SK-N-SH (cell line): Measurements from ENCODE around the gene GGPS1. TPM values are rescaled to one million over a fixed set of nuclear protein-coding genes. Genes with fewer than 3 reads are reported as not detected.
"Not testable (repeated sequence)": the region's sequence is repeated elsewhere in the genome, so short reads cannot be mapped to it uniquely, and the experiment has no call there.

Experiments
- CTCF ChIA-PET: fragments of 300-600, 350-600 bp; formaldehyde crosslinking; extraction: SDS; loops from one replicate; lab custom pipeline; 2021; lab: Yijun Ruan, JAX
- POLR2A ChIA-PET: fragments of 350-600 bp; sonication (Branson Sonifier 250); formaldehyde crosslinking; extraction: SDS; loops from one replicate; lab custom pipeline; 2020; ENCODE audit warnings: antibody characterized with exemption, inconsistent platforms; lab: Yijun Ruan, JAX
- DNase-seq: peaks from one replicate; pipeline ENCODE4 v3.0.0; 2012
- H2AFZ ChIP-seq: fragments of 200-600 bp; sonication (generic); 2 replicates; pipeline ENCODE4 v1.8.1; 2016; ENCODE audit warnings: antibody characterized with exemption, mild to moderate bottlenecking, low read depth
- H3F3A ChIP-seq: fragments of 200-600 bp; sonication (generic); replicated peaks from 2 replicates; pipeline ENCODE3; 2016; ENCODE audit warnings: antibody characterized with exemption, mild to moderate bottlenecking; ENCODE audit not compliant: insufficient read depth
- H3K27ac ChIP-seq, 2 experiments: fragments of 200-500 bp in 1 of 2; fragments of 200-600 bp in 1 of 2; sonication (Bioruptor generic) in 1 of 2; sonication (generic), shearing (Covaris generic) in 1 of 2; 2 replicates each; pipeline versions ENCODE4 v1.5.1 to v1.6.1; 2014 to 2016; ENCODE audit warnings: low read depth in 2 of 2, inconsistent platforms in 1 of 2, low read length in 1 of 2, mild to moderate bottlenecking in 1 of 2, mixed read lengths in 1 of 2
- H3K27me3 ChIP-seq: fragments of 200-600 bp; sonication (generic), shearing (Covaris generic); 2 replicates; pipeline ENCODE4 v1.6.1; 2016; ENCODE audit warnings: mixed run types; ENCODE audit not compliant: insufficient read depth
- H3K36me3 ChIP-seq, 2 experiments: fragments of 200-500 bp in 1 of 2; fragments of 200-600 bp in 1 of 2; sonication (Bioruptor generic) in 1 of 2; sonication (generic) in 1 of 2; replicated peaks in 1 of 2; 2 replicates each; pipeline versions ENCODE3 to v1.5.1; 2014 to 2016; ENCODE audit warnings: low read length in 1 of 2, mild to moderate bottlenecking in 1 of 2; ENCODE audit not compliant: insufficient read depth in 2 of 2, control insufficient read depth in 1 of 2
- H3K4me1 ChIP-seq, 2 experiments: fragments of 200-500 bp in 1 of 2; fragments of 200-600 bp in 1 of 2; sonication (Bioruptor generic) in 1 of 2; sonication (generic), shearing (Covaris generic) in 1 of 2; 2 replicates each; pipeline versions ENCODE4 v1.5.1 to v1.6.1; 2014 to 2016; ENCODE audit warnings: low read depth in 1 of 2, low read length in 1 of 2, mixed run types in 1 of 2; ENCODE audit not compliant: insufficient read depth in 2 of 2, control insufficient read depth in 1 of 2
- H3K4me2 ChIP-seq: fragments of 200-600 bp; sonication (generic), shearing (Covaris generic); 2 replicates; pipeline ENCODE4 v1.6.1; 2017; ENCODE audit warnings: mixed run types
- H3K4me3 ChIP-seq, 2 experiments: fragments of 200-500 bp in 1 of 2; fragments of 200-600 bp in 1 of 2; sonication (Bioruptor generic) in 1 of 2; sonication (generic), shearing (Covaris generic) in 1 of 2; 2 replicates each; pipeline versions ENCODE4 v1.5.1 to v1.8.1; 2014 to 2016; ENCODE audit warnings: low read depth in 2 of 2, inconsistent platforms in 1 of 2, low read length in 1 of 2, mild to moderate bottlenecking in 1 of 2, mixed read lengths in 1 of 2, moderate library complexity in 1 of 2
- H3K79me2 ChIP-seq: fragments of 200-600 bp; sonication (generic); 2 replicates; pipeline ENCODE4 v1.8.1; 2017; ENCODE audit warnings: mild to moderate bottlenecking; ENCODE audit not compliant: insufficient read depth
- H3K9ac ChIP-seq: fragments of 200-600 bp; sonication (generic); 2 replicates; pipeline ENCODE4 v1.6.1; 2017; ENCODE audit warnings: mixed run types
- H3K9me2 ChIP-seq: fragments of 200-600 bp; sonication (generic); 2 replicates; pipeline ENCODE4 v1.6.1; 2017; ENCODE audit warnings: mixed run types
- H3K9me3 ChIP-seq: fragments of 200-600 bp; sonication (generic); 2 replicates; pipeline ENCODE4 v1.6.1; 2017; ENCODE audit warnings: mixed run types, mild to moderate bottlenecking, moderate library complexity
- H4K20me1 ChIP-seq: fragments of 200-600 bp; sonication (generic); 2 replicates; pipeline ENCODE4 v1.6.1; 2017; ENCODE audit warnings: mild to moderate bottlenecking, mixed run types; ENCODE audit not compliant: insufficient read depth
- CHD2 ChIP-seq: fragments of 150-350 bp; IDR thresholded peaks from 2 replicates; pipeline ENCODE4 v1.6.1; 2018; ENCODE audit warnings: low read length; ENCODE audit not compliant: partially characterized antibody
- CTCF ChIP-seq: fragments of 200-600 bp; sonication (generic); IDR thresholded peaks from 2 replicates; pipeline ENCODE4 v1.6.1; 2017; ENCODE audit warnings: antibody characterized with exemption, mild to moderate bottlenecking, moderate library complexity
- ELF1 ChIP-seq: IDR thresholded peaks from 2 replicates; pipeline ENCODE4 v1.4.0; 2012
- EZH2phosphoT487 ChIP-seq: fragments of 200-600 bp; sonication (generic); IDR thresholded peaks from 2 replicates; pipeline ENCODE4 v1.6.1; 2017; ENCODE audit warnings: low read depth, mixed run types, mild to moderate bottlenecking, antibody characterized with exemption, moderate library complexity, borderline replicate concordance
- GABPA ChIP-seq: IDR thresholded peaks from 2 replicates; pipeline ENCODE4 v1.4.0; 2012; ENCODE audit warnings: low read depth, mild to moderate bottlenecking
- GATA2 ChIP-seq: sonication (generic); formaldehyde crosslinking; IDR thresholded peaks from 2 replicates; pipeline ENCODE4 v1.5.0; 2020; ENCODE audit warnings: mild to moderate bottlenecking, missing genetic modification reagents
- MAX ChIP-seq: IDR thresholded peaks from 2 replicates; pipeline ENCODE4 v1.4.0; 2012; ENCODE audit warnings: low read depth
- PBX3 ChIP-seq: IDR thresholded peaks from 2 replicates; pipeline ENCODE4; 2012
- POLR2AphosphoS5 ChIP-seq: IDR thresholded peaks from 2 replicates; pipeline ENCODE4 v1.6.1; 2012; ENCODE audit warnings: low read depth, low read length
- RCOR1 ChIP-seq: fragments of 150-350 bp; IDR thresholded peaks from 2 replicates; pipeline ENCODE4 v1.6.1; 2017; ENCODE audit warnings: antibody characterized with exemption, low read length
- RXRA ChIP-seq: IDR thresholded peaks from 2 replicates; pipeline ENCODE4 v1.4.0; 2012; ENCODE audit warnings: low read depth, mild to moderate bottlenecking, borderline replicate concordance
- TCF12 ChIP-seq: IDR thresholded peaks from 2 replicates; pipeline ENCODE4 v1.4.0; 2012
- TEAD4 ChIP-seq: IDR thresholded peaks from 2 replicates; pipeline ENCODE4 v1.4.0; 2012; ENCODE audit warnings: mild to moderate bottlenecking, borderline replicate concordance; ENCODE audit not compliant: insufficient read depth
- WGBS: methylation state at CpG from one replicate; pipeline ENCODE4 v1.1.6; 2017; ENCODE audit warnings: low lambda C conversion rate; 5-methylcytosine and 5-hydroxymethylcytosine counted together
- polyA plus RNA-seq, 3 experiments: library from polyadenylated mRNA; depleted of rRNA; stranded (reverse); fragments of >200 nt; gene quantifications; 2 replicates each; pipeline ENCODE4 v1.2.3, GENCODE V29; 2012
- TF ChIP-seq, protein P1 (sequence below): fragments of 150-350 bp; IDR thresholded peaks from 2 replicates; pipeline ENCODE4 v1.6.1; 2017; ENCODE audit warnings: antibody characterized with exemption, low read length, low read depth, borderline replicate concordance
- TF ChIP-seq, protein P2 (sequence below): IDR thresholded peaks from 2 replicates; pipeline ENCODE4 v1.4.0; 2012; ENCODE audit warnings: low read depth, borderline replicate concordance

The GGPS1 gene
- polyA plus RNA-seq, 1 of the 3 experiments (the other 2 are of a cell fraction): 15.7 TPM

- Histone ChIP-seq H3K9ac (no peak overlapping the region), H3K79me2 (no peaks in the 10 kb centered on the region), H3F3A (no peaks in the 10 kb centered on the region), H4K20me1 (no peaks in the 10 kb centered on the region), H2AFZ (no peak overlapping the region), H3K27ac (no peak overlapping the region), H3K27me3 (no peaks in the 10 kb centered on the region), H3K9me3 (no peaks in the 10 kb centered on the region), H3K4me2 (no peak overlapping the region), H3K9me2 (no peaks in the 10 kb centered on the region), H3K36me3 (no peaks in the 10 kb centered on the region), H3K4me1 (no peaks in the 10 kb centered on the region), H3K4me3 (no peak overlapping the region)
- no peak for TF ChIP-seq TEAD4
- TF ChIP-seq EZH2phosphoT487: no peak
- TF ChIP-seq POLR2AphosphoS5: no peak
- TF ChIP-seq GATA2: no peak
- no peak for TF ChIP-seq CTCF
- TF ChIP-seq ELF1: no peak
- no peak for TF ChIP-seq PBX3
- TF ChIP-seq, protein P1, sequence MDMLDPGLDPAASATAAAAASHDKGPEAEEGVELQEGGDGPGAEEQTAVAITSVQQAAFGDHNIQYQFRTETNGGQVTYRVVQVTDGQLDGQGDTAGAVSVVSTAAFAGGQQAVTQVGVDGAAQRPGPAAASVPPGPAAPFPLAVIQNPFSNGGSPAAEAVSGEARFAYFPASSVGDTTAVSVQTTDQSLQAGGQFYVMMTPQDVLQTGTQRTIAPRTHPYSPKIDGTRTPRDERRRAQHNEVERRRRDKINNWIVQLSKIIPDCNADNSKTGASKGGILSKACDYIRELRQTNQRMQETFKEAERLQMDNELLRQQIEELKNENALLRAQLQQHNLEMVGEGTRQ: no peak
- TF ChIP-seq CHD2: no peak
- TF ChIP-seq TCF12: no peak
- ChIA-PET CTCF (interaction anchor here (0.5 to 1.3 kb wide), 4 partner anchors 17 to 151 kb away, joined by 3 to 4 read pairs (median 3); no protein-coding TSS in a partner anchor), POLR2A (interaction anchor here (1.6 kb wide), 1 partner anchor 10 kb away, joined by 4 read pairs; the partner anchor contains the start of gene TBCE)
- WGBS: 77% methylated on average over 11 of the region's 11 CpGs
- no peak for DNase-seq
Observed at GRCh38 chr1:235357485-235358373, 29.4 kb downstream of the GGPS1 start.

GRCh38 chr1:235358899-235359298 is 30.5 kb downstream of the GGPS1 start:
- no peak for DNase-seq
- H3K27me3 ChIP-seq: no peaks in the 10 kb centered on the region
- no peak overlapping the region for H2AFZ ChIP-seq
- no peak overlapping the region for H3K27ac ChIP-seq
- no peaks in the 10 kb centered on the region for H3K9me3 ChIP-seq
- ChIA-PET POLR2A (interaction anchor here (1.6 kb wide), 1 partner anchor 8 kb away, joined by 4 read pairs; the partner anchor contains the start of gene TBCE), CTCF (no interaction called here)
- H3K9me2 ChIP-seq: no peaks in the 10 kb centered on the region
- no peak overlapping the region for H3K4me3 ChIP-seq
- H3F3A ChIP-seq: no peaks in the 10 kb centered on the region
- TF ChIP-seq RXRA (no peak), RCOR1 (no peak), GABPA (no peak), MAX (no peak)
- TF ChIP-seq, protein P2, sequence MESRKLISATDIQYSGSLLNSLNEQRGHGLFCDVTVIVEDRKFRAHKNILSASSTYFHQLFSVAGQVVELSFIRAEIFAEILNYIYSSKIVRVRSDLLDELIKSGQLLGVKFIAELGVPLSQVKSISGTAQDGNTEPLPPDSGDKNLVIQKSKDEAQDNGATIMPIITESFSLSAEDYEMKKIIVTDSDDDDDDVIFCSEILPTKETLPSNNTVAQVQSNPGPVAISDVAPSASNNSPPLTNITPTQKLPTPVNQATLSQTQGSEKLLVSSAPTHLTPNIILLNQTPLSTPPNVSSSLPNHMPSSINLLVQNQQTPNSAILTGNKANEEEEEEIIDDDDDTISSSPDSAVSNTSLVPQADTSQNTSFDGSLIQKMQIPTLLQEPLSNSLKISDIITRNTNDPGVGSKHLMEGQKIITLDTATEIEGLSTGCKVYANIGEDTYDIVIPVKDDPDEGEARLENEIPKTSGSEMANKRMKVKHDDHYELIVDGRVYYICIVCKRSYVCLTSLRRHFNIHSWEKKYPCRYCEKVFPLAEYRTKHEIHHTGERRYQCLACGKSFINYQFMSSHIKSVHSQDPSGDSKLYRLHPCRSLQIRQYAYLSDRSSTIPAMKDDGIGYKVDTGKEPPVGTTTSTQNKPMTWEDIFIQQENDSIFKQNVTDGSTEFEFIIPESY: no peak
- 100% methylated on average over 3 of the region's 3 CpGs for WGBS
- H3K79me2 ChIP-seq: no peaks in the 10 kb centered on the region
- no peak overlapping the region for H3K4me2 ChIP-seq
- H3K4me1 ChIP-seq: no peaks in the 10 kb centered on the region
- H4K20me1 ChIP-seq: no peaks in the 10 kb centered on the region
- H3K9ac ChIP-seq: no peak overlapping the region
- H3K36me3 ChIP-seq: no peaks in the 10 kb centered on the region

DNA sequence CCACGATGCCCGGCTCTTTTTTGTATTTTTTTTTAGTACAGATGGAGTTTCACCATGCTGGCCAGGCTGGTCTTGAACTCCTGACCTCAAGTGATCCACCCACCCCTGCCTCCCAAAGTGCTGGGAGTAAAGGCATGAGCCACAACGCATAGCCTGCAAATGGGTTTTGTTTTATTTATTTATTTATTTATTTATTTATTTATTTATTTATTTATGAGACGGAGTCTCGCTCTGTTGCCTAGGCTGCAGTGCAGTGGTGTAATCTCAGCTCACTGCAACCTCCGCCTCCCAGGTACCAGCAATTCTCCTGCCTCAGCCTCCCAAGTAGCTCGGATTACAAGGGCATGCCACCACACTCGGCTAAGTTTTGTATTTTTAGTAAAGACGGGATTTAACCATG is 35.8 kb downstream of the GGPS1 start:
- H3K9me3 ChIP-seq, H4K20me1 ChIP-seq, H3K9me2 ChIP-seq, H3K27me3 ChIP-seq, H3F3A ChIP-seq, H3K4me3 ChIP-seq, H3K4me1 ChIP-seq, DNase-seq, H3K36me3 ChIP-seq, H3K27ac ChIP-seq, POLR2A ChIA-PET, H3K9ac ChIP-seq, H2AFZ ChIP-seq, H3K4me2 ChIP-seq: not testable (repeated sequence)
- WGBS: 96% methylated on average over 9 of the region's 9 CpGs
- H3K79me2 ChIP-seq: peaks cover 18% of the 10 kb centered on the region
- CTCF ChIA-PET: interaction anchor here (1.2 kb wide), 1 partner anchor 53 kb away, joined by 6 read pairs; no protein-coding TSS in a partner anchor
